GM12874 (cell line): Measurements from ENCODE around the gene RBM25.

Experiments used
- CTCF ChIP-seq: IDR thresholded peaks from 2 replicates; pipeline ENCODE4 v1.5.1; 2011; ENCODE audit warnings: low read depth, mild to moderate bottlenecking, control low read depth, low read length, moderate library complexity; ENCODE audit not compliant: insufficient read depth

Gene RBM25

GRCh38 chr14:73027984-73028383 is 30.4 kb upstream of the RBM25 start:
- TF ChIP-seq CTCF: no peak

DNA sequence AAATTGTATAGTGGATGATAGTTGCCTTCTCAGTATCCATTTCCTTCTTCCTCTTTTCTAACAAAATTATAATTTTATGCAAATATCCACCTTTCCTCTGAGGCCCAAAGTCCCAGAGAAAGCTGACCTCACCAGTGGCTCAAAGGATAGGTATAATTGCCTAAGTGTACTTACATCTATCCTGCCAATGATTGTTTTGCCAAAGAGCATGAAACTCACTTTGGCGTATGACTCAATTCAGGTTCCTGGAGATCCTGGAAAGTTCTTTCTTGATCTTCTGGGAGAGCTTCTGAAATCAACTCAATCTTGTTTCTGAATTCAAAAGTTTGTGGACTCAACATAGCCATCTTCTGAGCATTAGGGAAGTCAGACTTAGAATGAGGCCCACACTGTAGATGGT is 10.5 kb upstream of the RBM25 start:
- no peak for TF ChIP-seq CTCF

DNA sequence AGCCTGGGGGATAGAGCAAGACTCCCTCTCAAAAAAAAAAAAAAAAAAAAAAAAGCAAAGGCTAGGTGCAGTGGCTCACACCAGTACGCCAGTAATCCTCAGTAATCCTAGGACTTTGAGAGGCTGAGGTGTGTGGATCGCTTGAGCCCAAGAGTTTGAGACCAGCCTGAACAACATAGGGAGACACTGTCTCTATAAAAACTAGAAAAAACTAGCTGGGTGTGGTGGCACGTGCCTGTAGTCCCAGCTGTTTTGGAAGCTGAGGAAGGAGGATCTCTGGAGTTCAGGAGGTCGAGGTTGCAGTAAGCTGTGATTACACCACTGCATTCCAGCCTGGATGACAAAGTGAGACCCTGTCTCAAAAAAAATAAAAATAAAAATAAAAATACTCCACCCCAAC is 8.9 kb upstream of the RBM25 start:
- TF ChIP-seq CTCF: no peak

- no peak for TF ChIP-seq CTCF
These were observed 3.1 kb upstream of the RBM25 start for GRCh38 chr14:73055251-73055650.

DNA sequence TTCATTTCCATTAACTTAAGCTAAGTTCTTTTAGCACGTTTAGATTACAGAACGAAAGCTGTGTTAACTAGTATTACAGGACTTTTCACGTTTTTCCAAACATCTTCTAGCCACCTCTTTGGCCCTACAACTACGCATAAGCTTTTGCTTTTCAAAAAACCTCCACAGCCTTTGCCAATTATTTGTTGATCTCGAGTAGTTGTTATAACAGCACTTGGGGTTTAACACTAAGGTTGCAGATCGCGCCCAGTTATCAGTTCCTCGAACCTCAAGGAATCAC is 450 bp upstream of the RBM25 start:
- TF ChIP-seq CTCF: no peak

- no peak for TF ChIP-seq CTCF
These were observed 764 bp downstream of the RBM25 start for GRCh38 chr14:73058922-73059673.

DNA sequence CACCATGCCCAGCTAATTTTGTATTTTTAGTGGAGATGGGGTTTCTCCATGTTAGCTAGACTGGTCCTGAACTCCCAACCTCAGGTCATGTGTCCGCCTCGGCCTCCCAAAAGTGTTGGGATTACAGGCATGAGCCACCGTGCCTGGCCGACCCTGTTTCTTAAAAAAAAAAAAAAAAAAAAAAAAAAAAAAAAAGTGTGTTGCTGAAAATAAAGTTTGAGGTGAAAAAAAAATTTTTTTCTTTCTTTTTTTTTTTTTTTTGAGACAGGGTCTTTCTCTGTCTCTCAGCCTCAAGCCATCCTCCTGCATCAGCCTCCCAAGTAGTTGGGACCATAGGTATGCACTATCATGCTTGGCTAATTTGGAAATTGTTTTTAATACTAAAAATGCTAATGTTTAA is 11.3 kb downstream of the RBM25 start:
- no peak for TF ChIP-seq CTCF

- TF ChIP-seq CTCF: no peak
These were observed 32.7 kb downstream of the RBM25 start for GRCh38 chr14:73091044-73091443.
